Measurements from ENCODE around the gene TMPRSS11F. TPM values are rescaled to one million over a fixed set of nuclear protein-coding genes. Genes with fewer than 3 reads are reported as not detected.

TMPRSS11F gene
- total RNA-seq, 5 donors from 2014 or later (not counting 1 experiment from before 2014, with no cell fraction given) = not detected

DNA sequence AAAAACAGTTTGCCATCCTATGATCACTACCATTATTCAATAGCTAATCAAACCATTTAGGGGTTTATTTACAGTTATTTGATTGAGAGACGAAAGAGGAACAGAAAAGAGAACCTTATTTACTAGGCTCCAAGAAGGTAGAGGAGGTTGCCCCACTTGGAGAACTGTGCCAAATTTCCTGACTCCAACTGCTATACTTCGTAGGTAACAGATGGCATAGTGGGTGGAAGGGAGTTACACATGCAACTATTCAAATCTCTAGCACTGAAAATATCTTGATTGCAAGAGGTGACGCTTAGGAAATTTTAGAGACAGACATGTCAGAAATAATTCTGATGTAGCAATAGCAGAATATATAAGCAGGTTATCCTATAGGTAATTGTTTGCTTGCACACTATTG is 38.0 kb upstream of the TMPRSS11F start:
- no peaks in the 10 kb centered on the region for H3K36me3 ChIP-seq (ENCODE audit: control insufficient read depth in 2 of 2, extremely low read depth in 1 of 2, insufficient read depth in 1 of 2, low read length in 1 of 2)
- Mint-ChIP-seq H3K27me3 (peaks cover 2 to 20% of the 10 kb centered on the region in 2 donors), H3K9me3 (no peaks in the 10 kb centered on the region), H3K27ac (no peak overlapping the region), H3K4me3 (no peak overlapping the region), H3K4me1 (no peaks in the 10 kb centered on the region), H3K36me3 (no peaks in the 10 kb centered on the region)
- DNase-seq = no peak
- no peaks in the 10 kb centered on the region for H3K9me3 ChIP-seq
- no peak for ATAC-seq (replicated peaks in 1 of 4)
- no peak overlapping the region for H3K4me3 ChIP-seq (ENCODE audit: control insufficient read depth in 1 of 2, extremely low read depth in 1 of 2, low read length in 1 of 2)
- CTCF ChIA-PET = no interaction called here
- no peak overlapping the region for H3K27ac ChIP-seq (ENCODE audit: low read length)
- H3K4me1 ChIP-seq (ENCODE audit: control insufficient read depth in 1 of 2, extremely low read depth in 1 of 2, insufficient read depth in 2 of 2, low read length in 2 of 2) = no peaks in the 10 kb centered on the region
- WGBS (ENCODE audit: insufficient coverage) = no CpG with 5 or more reads among the region's 3 CpGs
- POLR2A ChIA-PET = no interaction called here
- H3K27me3 ChIP-seq (replicated peaks in 1 of 2; ENCODE audit: control insufficient read depth in 2 of 2, extremely low read depth in 1 of 2, insufficient read depth in 2 of 2, low read length in 1 of 2) = no peaks in the 10 kb centered on the region

DNA sequence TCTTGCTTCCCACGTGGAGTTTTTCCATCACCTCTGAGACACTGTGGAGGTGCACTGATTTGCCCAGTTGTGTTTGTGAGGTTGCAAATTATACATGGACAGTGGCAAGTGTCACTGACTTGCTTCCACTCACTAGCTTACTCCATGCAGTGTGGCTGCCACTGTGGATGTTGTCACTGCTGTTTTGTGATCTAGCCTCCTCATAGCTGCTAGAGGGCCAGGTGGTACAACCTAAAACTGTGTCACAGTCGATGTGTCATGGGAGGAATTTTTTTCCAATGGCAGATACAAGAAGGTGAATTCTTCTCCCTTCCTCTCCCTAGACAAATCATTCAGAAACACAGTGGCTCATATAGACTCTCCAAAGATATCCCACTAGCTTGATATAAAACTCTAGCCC is 37.5 kb upstream of the TMPRSS11F start:
- no peak for DNase-seq
- ChIA-PET CTCF (interaction anchor here in 1 of 2 donors (1.8 kb wide), 1 partner anchor 9 kb away, joined by 6 read pairs; no protein-coding TSS in a partner anchor), POLR2A (no interaction called here)
- Histone ChIP-seq H3K9me3 (no peaks in the 10 kb centered on the region), H3K4me1 (ENCODE audit: control insufficient read depth in 1 of 2, extremely low read depth in 1 of 2, insufficient read depth in 2 of 2, low read length in 2 of 2) (no peaks in the 10 kb centered on the region), H3K27me3 (replicated peaks in 1 of 2; ENCODE audit: control insufficient read depth in 2 of 2, extremely low read depth in 1 of 2, insufficient read depth in 2 of 2, low read length in 1 of 2) (peaks cover 0 to 2% of the 10 kb centered on the region in 2 experiments), H3K36me3 (ENCODE audit: control insufficient read depth in 2 of 2, extremely low read depth in 1 of 2, insufficient read depth in 1 of 2, low read length in 1 of 2) (no peaks in the 10 kb centered on the region), H3K4me3 (ENCODE audit: control insufficient read depth in 1 of 2, extremely low read depth in 1 of 2, low read length in 1 of 2) (no peak overlapping the region), H3K27ac (ENCODE audit: low read length) (no peak overlapping the region)
- no CpG with 5 or more reads among the region's 2 CpGs for WGBS (ENCODE audit: insufficient coverage)
- H3K27ac Mint-ChIP-seq = no peak overlapping the region
- no peaks in the 10 kb centered on the region for H3K9me3 Mint-ChIP-seq
- ATAC-seq (replicated peaks in 1 of 4) = no peak
- H3K27me3 Mint-ChIP-seq = peaks cover 2 to 21% of the 10 kb centered on the region in 2 donors
- no peaks in the 10 kb centered on the region for H3K36me3 Mint-ChIP-seq
- no peaks in the 10 kb centered on the region for H3K4me1 Mint-ChIP-seq
- H3K4me3 Mint-ChIP-seq = no peak overlapping the region

- no peak overlapping the region for H3K27ac Mint-ChIP-seq
- no peak for ATAC-seq (replicated peaks in 1 of 4)
- ChIA-PET POLR2A (no interaction called here), CTCF (no interaction called here)
- no CpG with 5 or more reads among the region's 1 CpG for WGBS (ENCODE audit: insufficient coverage)
- H3K27ac ChIP-seq (ENCODE audit: low read length) = no peak overlapping the region
- H3K36me3 Mint-ChIP-seq = no peaks in the 10 kb centered on the region
- no peaks in the 10 kb centered on the region for H3K9me3 ChIP-seq
- H3K4me1 Mint-ChIP-seq = no peaks in the 10 kb centered on the region
- no peak overlapping the region for H3K4me3 Mint-ChIP-seq
- H3K27me3 ChIP-seq (replicated peaks in 1 of 2; ENCODE audit: control insufficient read depth in 2 of 2, extremely low read depth in 1 of 2, insufficient read depth in 2 of 2, low read length in 1 of 2) = peaks cover 0 to 5% of the 10 kb centered on the region in 2 experiments
- H3K4me1 ChIP-seq (ENCODE audit: control insufficient read depth in 1 of 2, extremely low read depth in 1 of 2, insufficient read depth in 2 of 2, low read length in 2 of 2) = no peaks in the 10 kb centered on the region
- DNase-seq = no peak
- no peak overlapping the region for H3K4me3 ChIP-seq (ENCODE audit: control insufficient read depth in 1 of 2, extremely low read depth in 1 of 2, low read length in 1 of 2)
- H3K36me3 ChIP-seq (ENCODE audit: control insufficient read depth in 2 of 2, extremely low read depth in 1 of 2, insufficient read depth in 1 of 2, low read length in 1 of 2) = no peaks in the 10 kb centered on the region
- H3K27me3 Mint-ChIP-seq = peaks cover 6 to 21% of the 10 kb centered on the region in 2 donors
- H3K9me3 Mint-ChIP-seq = no peaks in the 10 kb centered on the region
Measured at GRCh38 chr4:68163754-68164153, 34.1 kb upstream of the TMPRSS11F start.

GRCh38 chr4:68162196-68162595 is 32.5 kb upstream of the TMPRSS11F start:
- Histone ChIP-seq H3K9me3 (no peaks in the 10 kb centered on the region), H3K27ac (ENCODE audit: low read length) (no peak overlapping the region), H3K4me3 (ENCODE audit: control insufficient read depth in 1 of 2, extremely low read depth in 1 of 2, low read length in 1 of 2) (no peak overlapping the region), H3K4me1 (ENCODE audit: control insufficient read depth in 1 of 2, extremely low read depth in 1 of 2, insufficient read depth in 2 of 2, low read length in 2 of 2) (no peaks in the 10 kb centered on the region), H3K27me3 (replicated peaks in 1 of 2; ENCODE audit: control insufficient read depth in 2 of 2, extremely low read depth in 1 of 2, insufficient read depth in 2 of 2, low read length in 1 of 2) (peaks cover 0 to 5% of the 10 kb centered on the region in 2 experiments), H3K36me3 (ENCODE audit: control insufficient read depth in 2 of 2, extremely low read depth in 1 of 2, insufficient read depth in 1 of 2, low read length in 1 of 2) (no peaks in the 10 kb centered on the region)
- Mint-ChIP-seq H3K9me3 (no peaks in the 10 kb centered on the region), H3K27ac (no peak overlapping the region), H3K36me3 (no peaks in the 10 kb centered on the region), H3K4me3 (no peak overlapping the region), H3K27me3 (peaks cover 6 to 16% of the 10 kb centered on the region in 2 donors), H3K4me1 (no peaks in the 10 kb centered on the region)
- POLR2A ChIA-PET = no interaction called here
- 76% methylated on average over 4 of the region's 4 CpGs for WGBS (ENCODE audit: insufficient coverage)
- DNase-seq (no peak), ATAC-seq (replicated peaks in 1 of 4) (no peak)
- CTCF ChIA-PET = no interaction called here

GRCh38 chr4:68152411-68152810 is 22.7 kb upstream of the TMPRSS11F start:
- 60% methylated on average over 1 of the region's 2 CpGs for WGBS (ENCODE audit: insufficient coverage)
- CTCF ChIA-PET = no interaction called here
- DNase-seq = no peak
- Histone ChIP-seq H3K4me3 (ENCODE audit: control insufficient read depth in 1 of 2, extremely low read depth in 1 of 2, low read length in 1 of 2) (no peak overlapping the region), H3K27ac (ENCODE audit: low read length) (no peak overlapping the region), H3K4me1 (ENCODE audit: control insufficient read depth in 1 of 2, extremely low read depth in 1 of 2, insufficient read depth in 2 of 2, low read length in 2 of 2) (no peaks in the 10 kb centered on the region), H3K9me3 (no peaks in the 10 kb centered on the region), H3K36me3 (ENCODE audit: control insufficient read depth in 2 of 2, extremely low read depth in 1 of 2, insufficient read depth in 1 of 2, low read length in 1 of 2) (no peaks in the 10 kb centered on the region), H3K27me3 (replicated peaks in 1 of 2; ENCODE audit: control insufficient read depth in 2 of 2, extremely low read depth in 1 of 2, insufficient read depth in 2 of 2, low read length in 1 of 2) (peaks cover 0 to 11% of the 10 kb centered on the region in 2 experiments)
- Mint-ChIP-seq H3K4me1 (no peaks in the 10 kb centered on the region), H3K4me3 (no peak overlapping the region), H3K9me3 (peaks cover 0 to 3% (median 3%) of the 10 kb centered on the region in 3 donors), H3K36me3 (no peaks in the 10 kb centered on the region), H3K27me3 (peaks cover 3 to 18% of the 10 kb centered on the region in 2 donors), H3K27ac (no peak overlapping the region)
- ATAC-seq (replicated peaks in 1 of 4) = no peak
- POLR2A ChIA-PET = no interaction called here

- ChIA-PET POLR2A (no interaction called here), CTCF (no interaction called here)
- no peaks in the 10 kb centered on the region for H3K36me3 Mint-ChIP-seq
- Histone ChIP-seq H3K4me1 (ENCODE audit: control insufficient read depth in 1 of 2, extremely low read depth in 1 of 2, insufficient read depth in 2 of 2, low read length in 2 of 2) (no peaks in the 10 kb centered on the region), H3K27me3 (replicated peaks in 1 of 2; ENCODE audit: control insufficient read depth in 2 of 2, extremely low read depth in 1 of 2, insufficient read depth in 2 of 2, low read length in 1 of 2) (peaks cover 0 to 11% of the 10 kb centered on the region in 2 experiments), H3K27ac (ENCODE audit: low read length) (no peak overlapping the region), H3K9me3 (no peaks in the 10 kb centered on the region), H3K4me3 (ENCODE audit: control insufficient read depth in 1 of 2, extremely low read depth in 1 of 2, low read length in 1 of 2) (no peak overlapping the region), H3K36me3 (ENCODE audit: control insufficient read depth in 2 of 2, extremely low read depth in 1 of 2, insufficient read depth in 1 of 2, low read length in 1 of 2) (no peaks in the 10 kb centered on the region)
- no peak overlapping the region for H3K27ac Mint-ChIP-seq
- no peak for ATAC-seq (replicated peaks in 1 of 4)
- peaks cover 3 to 6% of the 10 kb centered on the region in 2 donors for H3K27me3 Mint-ChIP-seq
- no peaks in the 10 kb centered on the region for H3K4me1 Mint-ChIP-seq
- peaks cover 0 to 6% (median 3%) of the 10 kb centered on the region in 3 donors for H3K9me3 Mint-ChIP-seq
- DNase-seq = no peak
- H3K4me3 Mint-ChIP-seq = no peak overlapping the region
- WGBS (ENCODE audit: insufficient coverage) = 63% methylated on average over 2 of the region's 3 CpGs
Measured at GRCh38 chr4:68148800-68149685, 19.4 kb upstream of the TMPRSS11F start.

Data from T-cell (primary cell).